ENCODE results near the gene USP7.

DNA sequence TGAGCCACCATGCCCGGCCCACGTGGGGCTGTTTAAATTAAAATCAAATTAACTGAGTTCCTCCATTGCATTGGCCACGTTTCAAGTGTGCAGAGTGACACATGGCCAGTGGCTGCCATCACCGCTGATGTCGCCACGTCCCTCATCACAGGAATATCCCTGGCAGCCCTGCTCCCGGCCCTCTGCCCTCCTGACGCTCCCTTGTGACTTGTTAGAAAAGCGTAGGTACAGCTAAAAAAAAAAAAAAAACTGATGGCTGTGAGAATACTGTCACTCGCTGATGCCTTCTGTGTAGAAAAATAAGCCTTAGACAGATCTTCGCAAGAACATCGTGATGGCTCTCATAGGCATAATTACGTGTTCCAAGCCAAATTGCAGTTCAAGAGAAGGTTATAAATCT, 116.6 kb downstream of the USP7 start:
- TF ChIP-seq EZH2 (IDR thresholded peaks at IDR 0.05; ENCODE audit: borderline replicate concordance) (no peak), CTCF (IDR thresholded peaks at IDR 0.05; ENCODE audit: poor library complexity) (no peak), EZH2phosphoT487 (IDR thresholded peaks at IDR 0.05; ENCODE audit: low read depth, severe bottlenecking, unreplicated experiment) (no peak)

All from hepatocyte (in vitro differentiated cells).